ENCODE data around the gene SNAP29. TPM values are rescaled to one million over a fixed set of nuclear protein-coding genes. Genes with fewer than 3 reads are reported as not detected.

Gene SNAP29
- polyA plus RNA-seq, 1 experiment, result 34.6 TPM

GRCh38 chr22:20875296-20875695 lies 16.5 kb downstream of the SNAP29 start:
- POLR2A ChIA-PET, result no interaction called here
- peaks cover 3% of the 10 kb centered on the region; the same call in 1 of the 2 replicates for H3K36me3 ChIP-seq (ENCODE audit: control insufficient read depth, insufficient read depth, low read length)
- no peak for DNase-seq (ENCODE audit: low read depth)
- no peaks in the 10 kb centered on the region for H3K27me3 ChIP-seq (ENCODE audit: control insufficient read depth, insufficient read depth, low read length)
- TF ChIP-seq, protein P1, sequence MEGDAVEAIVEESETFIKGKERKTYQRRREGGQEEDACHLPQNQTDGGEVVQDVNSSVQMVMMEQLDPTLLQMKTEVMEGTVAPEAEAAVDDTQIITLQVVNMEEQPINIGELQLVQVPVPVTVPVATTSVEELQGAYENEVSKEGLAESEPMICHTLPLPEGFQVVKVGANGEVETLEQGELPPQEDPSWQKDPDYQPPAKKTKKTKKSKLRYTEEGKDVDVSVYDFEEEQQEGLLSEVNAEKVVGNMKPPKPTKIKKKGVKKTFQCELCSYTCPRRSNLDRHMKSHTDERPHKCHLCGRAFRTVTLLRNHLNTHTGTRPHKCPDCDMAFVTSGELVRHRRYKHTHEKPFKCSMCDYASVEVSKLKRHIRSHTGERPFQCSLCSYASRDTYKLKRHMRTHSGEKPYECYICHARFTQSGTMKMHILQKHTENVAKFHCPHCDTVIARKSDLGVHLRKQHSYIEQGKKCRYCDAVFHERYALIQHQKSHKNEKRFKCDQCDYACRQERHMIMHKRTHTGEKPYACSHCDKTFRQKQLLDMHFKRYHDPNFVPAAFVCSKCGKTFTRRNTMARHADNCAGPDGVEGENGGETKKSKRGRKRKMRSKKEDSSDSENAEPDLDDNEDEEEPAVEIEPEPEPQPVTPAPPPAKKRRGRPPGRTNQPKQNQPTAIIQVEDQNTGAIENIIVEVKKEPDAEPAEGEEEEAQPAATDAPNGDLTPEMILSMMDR (IDR thresholded peaks at IDR 0.05; ENCODE audit: insufficient read depth, low read depth, low read length), result no peak
- CTCF ChIA-PET, result interaction anchor here (3.2 kb wide), 1 partner anchor 10 kb away, joined by 21 read pairs; no protein-coding TSS in a partner anchor
- H3K4me3 ChIP-seq (ENCODE audit: low read depth, low read length), result no peak overlapping the region

DNA sequence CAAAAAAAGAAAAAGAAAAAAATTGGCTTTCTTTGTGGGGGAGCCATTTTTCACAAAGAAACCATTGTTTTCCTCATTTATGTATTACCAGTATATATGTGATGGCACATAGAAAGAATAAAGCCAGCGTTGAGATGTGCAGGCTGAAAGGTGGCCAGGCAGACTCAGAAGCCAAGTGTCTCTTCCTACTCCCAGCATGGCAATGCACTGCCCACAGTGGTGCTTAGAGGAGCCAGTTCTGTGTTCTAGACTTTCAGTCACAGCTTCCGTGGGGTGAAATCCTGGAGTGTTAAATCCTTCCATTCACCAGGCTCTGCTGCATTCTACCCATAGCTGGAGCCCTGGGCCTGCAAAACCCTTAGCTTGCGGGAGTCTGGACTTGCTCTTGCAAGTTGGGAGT lies 18.9 kb downstream of the SNAP29 start:
- Histone ChIP-seq H3K4me3 (ENCODE audit: low read depth, low read length) (no peak overlapping the region), H3K36me3 (ENCODE audit: control insufficient read depth, insufficient read depth, low read length) (peaks cover 5% of the 10 kb centered on the region; the same call in 1 of the 2 replicates), H3K27me3 (ENCODE audit: control insufficient read depth, insufficient read depth, low read length) (no peaks in the 10 kb centered on the region)
- TF ChIP-seq, protein P1 (IDR thresholded peaks at IDR 0.05; ENCODE audit: insufficient read depth, low read depth, low read length), result no peak
- POLR2A ChIA-PET, result no interaction called here
- CTCF ChIA-PET, result no interaction called here
- no peak for DNase-seq (ENCODE audit: low read depth)

DNA sequence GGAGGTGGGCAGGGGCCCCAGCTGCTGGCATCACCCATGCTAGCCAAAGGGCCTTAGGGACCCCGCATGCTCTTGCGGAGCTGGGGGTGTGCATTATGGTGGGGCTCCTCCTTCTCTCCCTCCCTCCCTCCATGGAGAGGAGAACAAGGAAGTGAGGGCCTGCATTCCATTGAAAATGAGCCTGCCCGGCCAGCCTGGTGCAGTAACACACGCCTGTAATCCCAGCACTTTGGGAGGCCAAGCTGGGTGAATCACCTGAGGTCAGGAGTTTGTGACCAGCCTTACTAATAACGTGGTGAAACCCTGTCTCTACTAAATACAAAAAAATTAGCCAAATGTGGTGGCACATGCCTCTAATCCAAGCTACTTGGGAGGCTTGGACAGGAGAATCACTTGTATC lies 22.4 kb downstream of the SNAP29 start:
- peaks cover 6% of the 10 kb centered on the region for H3K36me3 ChIP-seq (ENCODE audit: control insufficient read depth, insufficient read depth, low read length)
- DNase-seq (ENCODE audit: low read depth), result no peak
- TF ChIP-seq, protein P1 (IDR thresholded peaks at IDR 0.05; ENCODE audit: insufficient read depth, low read depth, low read length), result no peak
- H3K4me3 ChIP-seq (ENCODE audit: low read depth, low read length), result no peak overlapping the region
- POLR2A ChIA-PET, result no interaction called here
- H3K27me3 ChIP-seq (ENCODE audit: control insufficient read depth, insufficient read depth, low read length), result no peaks in the 10 kb centered on the region
- CTCF ChIA-PET, result interaction anchor here (1.1 to 1.4 kb wide), 3 partner anchors 13 to 36 kb away, joined by 3 to 4 read pairs (median 3); partner anchors contain the start of gene CRKL

DNA sequence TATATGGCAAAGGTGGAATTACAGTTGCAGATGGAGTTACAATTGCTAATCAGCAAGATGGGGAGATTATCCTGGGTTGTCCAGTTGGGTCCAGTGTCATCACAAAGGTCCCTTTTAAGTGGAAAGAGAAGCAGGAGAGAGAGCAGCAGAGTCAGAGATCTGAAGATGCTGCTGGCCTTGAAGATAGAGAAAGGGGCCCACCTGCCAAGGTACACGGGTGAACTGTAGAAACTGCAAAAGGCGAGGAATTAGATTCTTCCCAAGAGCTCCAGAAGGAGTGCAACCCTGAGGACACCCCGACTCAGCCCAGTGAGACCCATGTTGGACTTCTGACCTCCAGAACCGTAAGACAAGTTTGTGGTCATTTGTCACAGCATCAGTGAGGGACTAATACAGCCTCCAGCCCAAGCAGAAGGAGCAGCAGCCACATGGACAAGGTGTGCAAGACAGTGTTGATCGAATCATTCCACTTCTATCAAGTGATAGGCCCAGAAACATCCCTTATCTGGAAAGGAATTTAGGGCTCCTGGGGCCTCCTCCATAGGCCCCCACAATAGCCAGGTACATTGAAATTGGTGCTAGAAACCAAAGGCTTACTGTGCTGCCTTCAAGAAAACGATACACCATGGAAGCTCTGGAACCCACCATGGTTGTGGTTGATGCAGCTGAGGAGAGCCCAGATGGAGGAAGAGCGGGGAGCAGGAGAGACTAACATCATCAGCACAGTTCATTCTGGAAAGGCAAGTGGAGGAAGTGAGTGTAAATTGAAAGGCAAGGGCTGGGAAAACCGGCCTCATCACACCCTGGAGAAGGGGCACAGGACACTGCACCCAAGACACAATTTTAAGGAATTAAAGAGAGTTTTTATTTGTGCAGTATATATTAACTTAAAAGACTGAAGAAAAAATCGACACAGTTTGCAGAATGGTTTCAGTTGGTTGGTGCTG lies 23.3 kb downstream of the SNAP29 start:
- ChIA-PET POLR2A (no interaction called here), CTCF (interaction anchor here (1.1 to 1.2 kb wide), 2 partner anchors 13 to 35 kb away, joined by 3 to 4 read pairs; partner anchors contain the start of gene CRKL)
- H3K4me3 ChIP-seq (ENCODE audit: low read depth, low read length), result no peak overlapping the region
- no peaks in the 10 kb centered on the region for H3K27me3 ChIP-seq (ENCODE audit: control insufficient read depth, insufficient read depth, low read length)
- DNase-seq (ENCODE audit: low read depth), result no peak
- TF ChIP-seq, protein P1 (IDR thresholded peaks at IDR 0.05; ENCODE audit: insufficient read depth, low read depth, low read length), result no peak
- H3K36me3 ChIP-seq (ENCODE audit: control insufficient read depth, insufficient read depth, low read length), result peaks cover 6% of the 10 kb centered on the region

- CTCF ChIA-PET, result no interaction called here
Measured at GRCh38 chr22:20882855-20883254, 24.0 kb downstream of the SNAP29 start.

More at GRCh38 chr22:20882855-20883254, 24.0 kb downstream of the SNAP29 start:
- TF ChIP-seq, protein P1 (IDR thresholded peaks at IDR 0.05; ENCODE audit: insufficient read depth, low read depth, low read length), result no peak
- Histone ChIP-seq H3K27me3 (ENCODE audit: control insufficient read depth, insufficient read depth, low read length) (no peaks in the 10 kb centered on the region), H3K36me3 (ENCODE audit: control insufficient read depth, insufficient read depth, low read length) (peaks cover 8% of the 10 kb centered on the region), H3K4me3 (ENCODE audit: low read depth, low read length) (no peak overlapping the region)
- DNase-seq (ENCODE audit: low read depth), result no peak
- POLR2A ChIA-PET, result no interaction called here

Data from BJ (cell line).